Stimulated activated naive CD4-positive, alpha-beta T cell treated with Interleukin-2 at 50 U/mL for 16 hours (primary cell): ENCODE data around the gene POLD1.
"Not testable (repeated sequence)": the region's sequence is repeated elsewhere in the genome, so short reads cannot be mapped to it uniquely, and the experiment has no call there.

ENCODE experiments used
- DNase-seq: peaks from one replicate; lab custom pipeline; 2025; lab: John Stamatoyannopoulos, UW

POLD1 gene

GRCh38 chr19:50435627-50436026 lies 51.5 kb downstream of the POLD1 start:
- DNase-seq, result no peak

GRCh38 chr19:50437862-50438449 lies 53.8 kb downstream of the POLD1 start:
- no peak for DNase-seq

- not testable (repeated sequence) for DNase-seq
These were observed 55.0 kb downstream of the POLD1 start for GRCh38 chr19:50439130-50439529.

- no peak for DNase-seq
These were observed 59.9 kb downstream of the POLD1 start for GRCh38 chr19:50444059-50444458.

GRCh38 chr19:50447053-50447452 lies 62.9 kb downstream of the POLD1 start:
- no peak for DNase-seq

GRCh38 chr19:50447750-50448149 lies 63.6 kb downstream of the POLD1 start:
- DNase-seq, result no peak

- no peak for DNase-seq
These were observed 65.2 kb downstream of the POLD1 start for GRCh38 chr19:50449236-50449899.

- no peak for DNase-seq
These were observed 66.4 kb downstream of the POLD1 start for GRCh38 chr19:50450369-50451222.

- no peak for DNase-seq
These were observed 67.0 kb downstream of the POLD1 start for GRCh38 chr19:50451223-50451534.

- DNase-seq, result no peak
These were observed 69.1 kb downstream of the POLD1 start for GRCh38 chr19:50453243-50453642.

GRCh38 chr19:50455992-50456391 lies 71.8 kb downstream of the POLD1 start:
- DNase-seq, result no peak

GRCh38 chr19:50457300-50457699 lies 73.2 kb downstream of the POLD1 start:
- no peak for DNase-seq

- DNase-seq, result no peak
These were observed 74.4 kb downstream of the POLD1 start for GRCh38 chr19:50458396-50459066.

- no peak for DNase-seq
These were observed 74.9 kb downstream of the POLD1 start for GRCh38 chr19:50459067-50459456.

- no peak for DNase-seq
These were observed 75.5 kb downstream of the POLD1 start for GRCh38 chr19:50459638-50460037.

- no peak for DNase-seq
These were observed 76.1 kb downstream of the POLD1 start for GRCh38 chr19:50460161-50460765.

GRCh38 chr19:50461066-50461875 lies 77.1 kb downstream of the POLD1 start:
- DNase-seq, result peak; percentile 29

- no peak for DNase-seq
These were observed 78.8 kb downstream of the POLD1 start for GRCh38 chr19:50462970-50463369.

- no peak for DNase-seq
These were observed 80.2 kb downstream of the POLD1 start for GRCh38 chr19:50464348-50464747.

- DNase-seq, result no peak
These were observed 80.9 kb downstream of the POLD1 start for GRCh38 chr19:50465000-50465399.

GRCh38 chr19:50465986-50466705 lies 82.0 kb downstream of the POLD1 start:
- DNase-seq, result no peak
